HCT116 (cell line): ENCODE data around the gene EMC1. TPM values are rescaled to one million over a fixed set of nuclear protein-coding genes. Genes with fewer than 3 reads are reported as not detected.
"Not testable (repeated sequence)": the region's sequence is repeated elsewhere in the genome, so short reads cannot be mapped to it uniquely, and the experiment has no call there.

Experiments used
- ATAC-seq: fragments of 200-7000 bp; cut with Tn5 transposase; 2 replicates; pipeline ENCODE4 v1.9.1; 2020; ENCODE audit warnings: mild to moderate bottlenecking, moderate library complexity
- BruUV-seq: library from RNA; stranded (reverse); fragments of 400-500 nt; replicated peaks from 2 replicates; lab custom pipeline; 2021; lab: Mats Ljungman, UMichigan
- CTCF ChIA-PET: fragments of 300-600 bp; sonication (Branson Sonifier 250); formaldehyde crosslinking; loops from one replicate; lab custom pipeline; 2021; ENCODE audit warnings: antibody characterized with exemption; lab: Charles Lee
- POLR2A ChIA-PET: fragments of 300-600, 350-600 bp; sonication (Branson Sonifier 250); formaldehyde crosslinking; loops from one replicate; lab custom pipeline; 2021; ENCODE audit warnings: antibody characterized with exemption; lab: Charles Lee
- RAD21 ChIA-PET, 2 experiments: fragments of 300-600 bp; sonication (Branson Sonifier 250); formaldehyde crosslinking; loops; one replicate each; lab custom pipeline; 2023; ENCODE audit warnings: low total read pairs in 2 of 2; ENCODE audit not compliant: uncharacterized antibody in 2 of 2, unreplicated experiment in 2 of 2, low non-redundant PET in 1 of 2; lab: Charles Lee
- DNase-seq: peaks from one replicate; pipeline ENCODE4 v3.0.0-alpha.2; 2010; ENCODE audit warnings: low read depth, low spot score
- H2AFZ ChIP-seq: fragments of 200-600 bp; shearing (Covaris generic), sonication (generic); 2 replicates; pipeline ENCODE4 v1.6.1; 2017; ENCODE audit warnings: low read depth, mixed run types, mixed read lengths, antibody characterized with exemption, low read length; ENCODE audit not compliant: poor library complexity, severe bottlenecking
- H3K27ac ChIP-seq: 2 replicates; pipeline ENCODE4 v1.5.1; 2012; ENCODE audit warnings: low read depth, low read length
- H3K27me3 ChIP-seq: fragments of 200-600 bp; sonication (generic); 2 replicates; pipeline ENCODE4 v1.6.1; 2016; ENCODE audit warnings: mixed run types, low read length, mixed read lengths; ENCODE audit not compliant: insufficient read depth
- H3K36me3 ChIP-seq, 2 experiments: fragments of 200-500 bp in 1 of 2; fragments of 200-600 bp in 1 of 2; sonication (Bioruptor generic) in 1 of 2; sonication (generic) in 1 of 2; 2 replicates each; pipeline versions ENCODE4 v1.5.1 to v1.6.1; 2014 to 2016; ENCODE audit warnings: low read length in 2 of 2, inconsistent platforms in 1 of 2, mixed read lengths in 1 of 2, mixed run types in 1 of 2; ENCODE audit not compliant: insufficient read depth in 2 of 2, control insufficient read depth in 1 of 2
- H3K4me1 ChIP-seq, 2 experiments: fragments of 200-600 bp in 1 of 2; sonication (generic) in 1 of 2; 2 replicates each; pipeline versions ENCODE4 v1.5.1 to v1.6.1; 2012 to 2017; ENCODE audit warnings: low read length in 2 of 2, inconsistent platforms in 1 of 2, mild to moderate bottlenecking in 1 of 2, mixed read lengths in 1 of 2, mixed run types in 1 of 2, moderate library complexity in 1 of 2; ENCODE audit not compliant: insufficient read depth in 2 of 2, control insufficient read depth in 1 of 2
- H3K4me2 ChIP-seq: fragments of 200-600 bp; sonication (generic); 2 replicates; pipeline ENCODE4 v1.6.1; 2017; ENCODE audit warnings: mixed run types, low read length, mixed read lengths
- H3K4me3 ChIP-seq, 2 experiments: fragments of 200-600 bp in 1 of 2; sonication (generic) in 1 of 2; replicated peaks in 1 of 2; 2 replicates each; pipeline ENCODE4 v1.5.1; 2011 to 2016; ENCODE audit warnings: low read length in 2 of 2, control low read depth in 1 of 2, low read depth in 1 of 2, mild to moderate bottlenecking in 1 of 2, mixed read lengths in 1 of 2, mixed run types in 1 of 2
- H3K79me2 ChIP-seq: fragments of 200-600 bp; sonication (generic); 2 replicates; pipeline ENCODE4 v1.6.1; 2017; ENCODE audit warnings: mild to moderate bottlenecking, mixed run types, low read length, moderate library complexity, mixed read lengths; ENCODE audit not compliant: insufficient read depth
- H3K9ac ChIP-seq: fragments of 200-600 bp; sonication (generic); 2 replicates; pipeline ENCODE4 v1.6.1; 2016; ENCODE audit warnings: low read length, mixed read lengths
- H3K9me2 ChIP-seq: fragments of 200-600 bp; sonication (generic), shearing (Covaris generic); 2 replicates; pipeline ENCODE4 v1.6.1; 2017; ENCODE audit warnings: mixed run types, mild to moderate bottlenecking, moderate library complexity; ENCODE audit not compliant: insufficient read depth
- H3K9me3 ChIP-seq, 2 experiments: fragments of 200-500 bp in 1 of 2; fragments of 200-600 bp in 1 of 2; sonication (Bioruptor generic) in 1 of 2; sonication (generic) in 1 of 2; 2 replicates each; pipeline ENCODE4 v1.6.1; 2014 to 2017; ENCODE audit warnings: low read length in 2 of 2, mixed read lengths in 2 of 2, inconsistent platforms in 1 of 2, low read depth in 1 of 2, mild to moderate bottlenecking in 1 of 2, mixed run types in 1 of 2, moderate library complexity in 1 of 2; ENCODE audit not compliant: control insufficient read depth in 1 of 2, insufficient read depth in 1 of 2
- H4K20me1 ChIP-seq: fragments of 200-600 bp; sonication (generic), shearing (Covaris generic); 2 replicates; pipeline ENCODE4 v1.6.1; 2017; ENCODE audit warnings: mixed run types, mild to moderate bottlenecking, moderate library complexity; ENCODE audit not compliant: insufficient read depth
- CTCF ChIP-seq, 3 experiments: fragments of 200-600 bp in 1 of 3; sonication (generic) in 1 of 3; IDR thresholded peaks in 2 of 3; conservative IDR thresholded peaks in 1 of 3; 2 replicates each; pipeline ENCODE4 v1.5.1; 2012 to 2017; ENCODE audit warnings: low read depth in 2 of 3, low read length in 2 of 3, antibody characterized with exemption in 1 of 3, borderline replicate concordance in 1 of 3, control low read depth in 1 of 3, mild to moderate bottlenecking in 1 of 3, mixed read lengths in 1 of 3, mixed run types in 1 of 3, moderate library complexity in 1 of 3; ENCODE audit not compliant: insufficient read depth in 1 of 3
- EZH2 ChIP-seq: fragments of 200-600 bp; sonication (generic); IDR thresholded peaks from 2 replicates; pipeline ENCODE4 v1.6.1; 2017; ENCODE audit warnings: antibody characterized with exemption, mixed run types
- EZH2phosphoT487 ChIP-seq: fragments of 200-600 bp; IDR thresholded peaks from 2 replicates; pipeline ENCODE4 v1.6.1; 2018; ENCODE audit warnings: antibody characterized with exemption, borderline replicate concordance
- POLR2A ChIP-seq: IDR thresholded peaks from 2 replicates; pipeline ENCODE4 v1.7.0; 2011; ENCODE audit warnings: borderline replicate concordance; ENCODE audit not compliant: insufficient read depth, insufficient read length; ENCODE audit errors: extremely low read depth
- POLR2AphosphoS5 ChIP-seq: IDR thresholded peaks from 2 replicates; pipeline ENCODE4 v1.6.1; 2011; ENCODE audit warnings: mild to moderate bottlenecking, low read depth, low read length, moderate library complexity
- REST ChIP-seq: IDR thresholded peaks from 2 replicates; pipeline ENCODE4 v1.6.1; 2012; ENCODE audit warnings: low read depth
- SRF ChIP-seq: IDR thresholded peaks from 2 replicates; pipeline ENCODE4 v1.6.1; 2012; ENCODE audit warnings: low read depth
- TCF7L2 ChIP-seq: IDR thresholded peaks from 2 replicates; pipeline ENCODE4 v1.7.0; 2011; ENCODE audit warnings: borderline replicate concordance, inconsistent platforms; ENCODE audit not compliant: insufficient read depth, insufficient read length; ENCODE audit errors: extremely low read depth
- YY1 ChIP-seq: IDR thresholded peaks from 2 replicates; pipeline ENCODE4 v1.6.1; 2011; ENCODE audit warnings: low read length, low read depth, moderate library complexity, mild to moderate bottlenecking; ENCODE audit not compliant: insufficient replicate concordance; ENCODE audit errors: extremely low read depth
- ZBTB33 ChIP-seq: IDR thresholded peaks from 2 replicates; pipeline ENCODE4 v1.6.1; 2011; ENCODE audit warnings: mild to moderate bottlenecking, low read length, moderate library complexity; ENCODE audit not compliant: insufficient replicate concordance; ENCODE audit errors: extremely low read depth
- ZNF274 ChIP-seq: fragments of 200-500 bp; sonication (Bioruptor generic); IDR thresholded peaks from 2 replicates; pipeline ENCODE4 v1.6.1; 2014; ENCODE audit warnings: mild to moderate bottlenecking, low read depth, low read length, inconsistent platforms
- intact Hi-C: fragments of 100-400 bp; cut with micrococcal nuclease; formaldehyde crosslinking; loops from 2 replicates; pipeline ENCODE4 v1.10.0; 2022
- total RNA-seq: library from RNA; stranded (reverse); gene quantifications from one replicate; pipeline ENCODE4 v1.2.1, GENCODE V29; 2021; ENCODE audit not compliant: unreplicated experiment

The EMC1 gene
- total RNA-seq, 1 experiment from 2014 or later, result 66.6 TPM

- POLR2A ChIA-PET, intact Hi-C loops, H3K9me2 ChIP-seq, DNase-seq, CTCF ChIA-PET, H3K27ac ChIP-seq, H3K27me3 ChIP-seq, H3K9me3 ChIP-seq, H3K9ac ChIP-seq, H3K4me3 ChIP-seq, H3K4me2 ChIP-seq, H2AFZ ChIP-seq, ATAC-seq, RAD21 ChIA-PET, BruUV-seq: not testable (repeated sequence)
- H3K79me2 ChIP-seq, result peaks cover 67% of the 10 kb centered on the region
- H3K36me3 ChIP-seq, result peaks cover 15 to 58% of the 10 kb centered on the region in 2 experiments; a peak in 3 of 4 replicates
- H4K20me1 ChIP-seq, result peaks cover 20% of the 10 kb centered on the region; the same call in 1 of the 2 replicates
- peaks cover 9 to 24% of the 10 kb centered on the region in 2 experiments for H3K4me1 ChIP-seq
Observed at GRCh38 chr1:19256301-19256700, 5.0 kb upstream of the EMC1 start.

GRCh38 chr1:19255288-19255687 lies 4.0 kb upstream of the EMC1 start:
- CTCF ChIA-PET, result no interaction called here
- no TSS peak for BruUV-seq
- Histone ChIP-seq H3K36me3 (peaks cover 15 to 58% of the 10 kb centered on the region in 2 experiments; a peak in 3 of 4 replicates), H3K9me2 (no peaks in the 10 kb centered on the region), H2AFZ (no peak overlapping the region), H3K4me2 (no peak overlapping the region), H3K4me3 (no peak overlapping the region), H3K4me1 (peaks cover 11 to 27% of the 10 kb centered on the region in 2 experiments), H3K79me2 (peaks cover 77% of the 10 kb centered on the region), H3K9me3 (no peaks in the 10 kb centered on the region), H3K9ac (no peak overlapping the region), H4K20me1 (peaks cover 20% of the 10 kb centered on the region; the same call in 1 of the 2 replicates), H3K27me3 (no peaks in the 10 kb centered on the region), H3K27ac (no peak overlapping the region)
- POLR2A ChIA-PET, result no interaction called here
- DNase-seq (no peak), ATAC-seq (no peak)
- RAD21 ChIA-PET, result no interaction called here
- intact Hi-C loops, result no loop called here
- no peak for TF ChIP-seq SRF
- no peak for TF ChIP-seq EZH2phosphoT487
- TF ChIP-seq ZBTB33, result no peak
- TF ChIP-seq EZH2, result no peak
- no peak for TF ChIP-seq ZNF274
- no peak for TF ChIP-seq REST
- TF ChIP-seq POLR2AphosphoS5, result no peak
- TF ChIP-seq CTCF (IDR thresholded peaks at IDR 0.05 in 2 of 3, conservative IDR thresholded peaks at IDR 0.05 in 1 of 3; ENCODE audit: borderline replicate concordance in 1 of 3, insufficient read depth in 1 of 3, low read depth in 2 of 3, low read length in 2 of 3), result no peak
- TF ChIP-seq YY1, result no peak
- no peak for TF ChIP-seq POLR2A
- no peak for TF ChIP-seq TCF7L2
